Ecto neural progenitor cell (in vitro differentiated cells): ENCODE measurements around the gene SUMF1.

Experiments
- DNase-seq: peaks from one replicate; pipeline ENCODE4 v3.0.0-alpha.2; 2018; ENCODE audit warnings: low spot score

The SUMF1 gene

DNA sequence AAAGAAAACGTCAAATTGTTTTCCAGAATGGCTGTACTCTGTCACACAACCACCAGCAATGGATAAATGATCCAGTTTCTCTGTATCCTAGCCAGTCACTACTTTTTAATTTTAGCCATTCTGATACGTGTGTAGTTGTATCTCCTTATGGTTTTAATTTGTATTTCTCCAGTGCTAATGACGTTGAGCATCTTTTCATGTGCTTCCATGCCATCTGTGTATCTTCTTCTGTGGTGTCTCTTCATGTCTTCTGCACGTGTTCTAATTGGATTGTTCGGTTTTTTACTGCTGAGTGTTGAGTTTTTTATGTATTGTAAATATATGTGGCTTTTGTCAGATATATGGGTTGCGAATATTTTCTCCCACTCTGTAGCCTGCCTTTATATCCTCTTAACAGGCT, 81.9 kb downstream of the SUMF1 start:
- DNase-seq = no peak

DNA sequence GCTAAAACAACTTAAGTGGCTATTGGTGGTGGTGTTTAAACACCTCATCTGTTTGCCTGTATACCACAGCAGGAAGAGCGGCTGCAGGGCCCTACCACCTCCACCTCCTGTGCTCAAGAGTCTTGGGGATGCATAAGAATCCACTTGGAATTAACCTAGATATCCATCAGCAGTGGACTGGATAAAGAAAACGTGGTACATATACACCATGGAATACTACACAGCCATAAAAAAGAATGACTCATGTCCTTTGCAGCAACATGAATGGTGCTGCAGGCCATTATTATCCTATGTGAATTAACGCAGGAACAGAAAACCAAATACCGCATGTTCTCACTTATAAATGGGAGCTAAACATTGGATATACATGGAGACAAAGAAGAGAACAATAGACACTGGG, 87.1 kb downstream of the SUMF1 start:
- no peak for DNase-seq

DNA sequence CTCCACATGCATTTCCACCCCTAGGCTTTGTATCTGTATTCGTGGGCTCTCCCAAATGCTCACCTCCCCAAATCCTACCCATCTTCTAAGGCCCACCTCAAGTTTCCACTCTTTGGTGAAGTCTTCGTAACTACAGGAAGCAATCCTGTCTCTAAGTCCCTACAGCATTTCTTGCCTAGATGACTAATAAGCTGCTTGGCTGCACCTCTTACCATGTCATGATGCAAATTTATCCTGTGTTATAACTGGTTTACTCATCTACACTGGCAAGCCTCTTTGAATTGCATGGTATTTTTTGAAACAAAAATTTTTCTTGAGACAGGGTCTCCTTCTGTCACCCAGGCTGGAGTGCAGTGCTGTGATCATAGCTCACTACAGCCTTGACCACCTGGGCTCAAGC, 90.6 kb downstream of the SUMF1 start:
- DNase-seq = no peak

DNA sequence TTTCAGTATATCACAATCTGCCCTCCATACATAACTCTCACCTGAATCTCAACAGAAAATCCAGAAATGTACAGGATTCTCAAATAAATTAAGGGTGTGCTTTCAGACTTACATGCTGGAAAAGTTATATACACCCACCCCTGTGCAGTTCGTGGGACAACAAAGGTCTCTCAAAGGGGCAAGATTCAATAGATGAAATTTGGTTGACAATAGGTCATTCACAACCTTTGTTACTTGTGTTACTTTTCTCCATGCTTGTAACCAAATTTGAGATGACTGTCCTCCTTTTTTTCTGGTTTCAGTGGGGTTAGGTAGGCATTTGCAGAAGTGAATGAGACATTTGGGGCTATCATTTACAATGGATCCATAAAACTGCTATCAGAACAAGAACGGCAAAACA, 91.2 kb downstream of the SUMF1 start:
- DNase-seq = no peak

DNA sequence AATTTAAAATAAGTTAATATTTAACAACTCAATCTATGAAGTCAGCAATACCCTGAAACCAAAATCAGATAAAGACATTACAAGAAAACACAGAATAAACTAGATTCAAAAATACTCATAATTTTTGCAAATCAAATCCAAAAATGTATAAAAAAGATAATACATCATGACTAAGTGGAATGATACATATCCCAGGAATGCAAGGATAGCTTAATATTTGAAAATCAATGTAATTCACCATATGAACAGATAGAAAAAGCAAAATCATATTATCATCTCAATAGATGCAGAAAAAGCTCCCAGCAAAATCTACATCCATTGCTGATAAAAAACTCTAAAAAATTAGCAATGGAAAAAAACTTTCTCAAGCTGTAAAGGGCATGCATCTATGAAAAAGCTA, 93.4 kb downstream of the SUMF1 start:
- no peak for DNase-seq

DNA sequence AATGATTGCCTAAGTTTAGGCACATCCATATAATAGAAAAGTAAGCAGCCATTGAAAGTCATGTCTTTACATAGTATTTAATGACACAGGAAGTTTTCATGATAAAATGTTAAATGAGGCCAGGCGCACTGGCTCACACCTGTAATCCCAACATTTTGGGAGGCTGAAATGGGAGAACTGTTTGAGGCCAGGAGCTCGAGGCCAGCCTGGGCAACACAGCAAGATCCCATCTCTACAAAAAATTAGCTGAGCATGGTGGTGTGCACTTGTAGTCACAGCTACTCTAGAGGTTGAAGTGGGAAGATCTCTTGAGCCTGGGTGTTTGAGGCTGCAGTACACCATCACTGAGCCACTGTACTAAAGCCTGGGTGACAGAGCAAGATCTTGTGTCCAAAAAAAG, 104.5 kb downstream of the SUMF1 start:
- DNase-seq = no peak

DNA sequence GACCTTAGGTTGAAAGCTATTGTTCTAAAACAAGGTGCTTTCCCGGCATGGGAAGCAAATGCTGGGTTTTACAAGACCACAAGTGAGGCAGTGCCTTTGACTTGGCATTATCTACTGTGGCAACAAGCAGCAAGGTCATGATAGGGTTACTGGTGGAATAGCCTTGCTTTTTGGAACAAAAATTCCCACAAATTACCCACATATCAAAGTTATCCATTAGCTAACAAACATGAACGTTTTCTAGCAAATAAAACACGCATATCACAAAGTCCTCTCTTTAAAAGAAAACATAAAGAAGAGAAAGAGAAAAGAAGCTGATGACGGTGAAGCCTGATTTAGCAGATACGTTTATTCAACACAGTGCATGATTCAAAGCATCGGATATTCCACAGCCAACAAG, 106.3 kb downstream of the SUMF1 start:
- DNase-seq = no peak

DNA sequence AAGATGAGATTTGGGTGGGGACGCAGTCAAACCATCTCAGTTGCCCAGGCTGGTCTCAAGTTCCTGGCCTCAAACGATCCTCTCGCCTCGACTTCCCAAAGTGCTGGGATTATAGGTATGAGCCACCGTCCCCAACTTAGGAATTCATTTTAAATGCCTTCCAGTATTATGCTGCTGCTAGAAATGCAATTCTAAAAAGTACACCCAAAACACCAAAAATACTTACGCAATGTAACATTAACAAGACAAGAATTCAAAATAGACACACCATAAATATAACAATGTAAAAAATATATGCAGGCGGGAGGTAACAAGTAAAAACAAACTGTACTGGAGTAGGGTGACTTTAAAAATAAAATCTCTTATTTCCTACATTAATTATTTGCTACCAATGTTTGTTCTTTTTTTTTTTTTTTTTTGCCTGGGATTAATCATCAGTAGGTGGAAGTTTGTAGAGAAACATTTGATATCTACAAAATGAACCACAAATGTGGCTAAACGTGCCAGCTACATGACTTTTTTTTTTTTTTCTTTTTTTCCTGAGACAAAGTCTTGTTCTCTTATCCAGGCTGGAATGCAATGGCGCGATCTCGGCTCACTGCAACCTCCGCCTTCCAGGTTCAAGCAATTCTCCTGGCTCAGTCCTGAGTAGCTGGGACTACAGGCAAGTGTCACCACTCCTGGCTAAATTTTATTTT, 107.1 kb downstream of the SUMF1 start:
- no peak for DNase-seq

DNA sequence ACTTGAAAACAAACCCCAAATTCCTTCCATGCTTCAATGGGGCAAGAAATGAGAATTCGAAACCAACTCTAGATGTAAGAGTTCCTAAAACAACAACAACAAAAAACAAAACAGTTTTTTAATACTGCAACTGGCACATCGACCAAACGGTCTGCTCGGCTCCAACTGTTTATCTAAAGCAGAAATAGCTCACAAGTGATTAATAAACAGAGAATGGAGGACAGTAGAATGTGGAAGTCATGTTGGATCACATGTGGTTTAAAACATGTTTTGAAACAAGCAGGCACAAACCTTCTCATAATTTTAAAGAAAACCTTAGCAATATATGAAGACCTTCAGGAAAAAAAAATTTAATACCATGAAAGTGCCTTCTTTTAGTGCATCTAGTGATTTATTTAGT, 108.8 kb downstream of the SUMF1 start:
- no peak for DNase-seq

DNA sequence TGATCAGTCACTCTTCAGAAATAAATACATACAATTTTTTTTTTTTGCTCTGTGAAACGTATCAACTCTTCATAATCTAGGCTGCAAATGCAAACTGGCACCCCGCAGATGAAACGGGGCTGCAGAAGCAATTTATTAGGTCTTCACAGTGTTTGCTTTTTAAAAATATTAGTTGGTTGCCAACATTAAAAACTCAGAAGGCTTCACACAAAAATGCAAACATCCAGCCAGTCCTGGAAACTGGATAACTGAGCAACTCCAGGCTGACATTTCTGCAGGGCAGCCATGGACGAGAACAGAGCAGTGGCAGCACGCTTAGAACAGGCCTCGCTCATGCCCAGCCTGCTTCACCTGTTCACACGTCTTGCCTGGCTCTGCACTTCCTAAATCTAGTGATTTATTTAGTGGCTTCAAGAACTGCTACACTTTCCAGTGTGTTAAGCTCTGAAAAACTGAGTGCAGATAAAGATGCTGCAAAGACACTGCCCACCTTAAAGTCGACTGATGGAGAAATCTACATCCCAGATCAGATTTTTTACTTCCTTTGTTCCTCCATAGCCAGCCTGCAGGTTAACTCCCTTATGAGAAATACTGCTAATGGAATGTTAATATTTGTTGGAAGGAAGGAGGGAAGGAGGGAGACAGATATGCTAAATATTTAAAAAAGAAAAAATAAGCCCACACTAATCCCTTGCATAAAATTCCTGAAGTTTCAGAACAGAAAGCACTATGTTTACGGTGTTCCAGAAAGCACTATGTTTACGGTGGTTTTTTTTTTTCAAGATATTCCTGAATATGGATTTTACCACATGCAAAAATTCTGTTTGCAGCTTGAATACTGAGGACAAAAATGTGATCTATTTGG, 110.3 kb downstream of the SUMF1 start:
- no peak for DNase-seq

DNA sequence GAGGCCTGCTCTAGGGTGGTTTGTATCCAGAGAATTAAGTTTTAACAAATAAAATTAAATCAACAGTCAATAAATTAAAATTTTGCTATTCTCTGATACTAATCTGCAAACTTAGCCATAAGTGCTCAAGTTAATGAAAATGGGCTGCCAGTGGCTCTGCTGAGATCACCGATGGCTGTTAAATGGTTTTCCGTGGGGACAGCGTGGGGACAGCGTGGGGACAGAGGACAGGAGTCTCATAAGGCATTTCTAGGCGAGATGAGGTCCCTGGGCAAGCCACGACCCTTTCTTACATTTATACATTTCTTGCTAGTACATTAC, 110.9 kb downstream of the SUMF1 start:
- no peak for DNase-seq

DNA sequence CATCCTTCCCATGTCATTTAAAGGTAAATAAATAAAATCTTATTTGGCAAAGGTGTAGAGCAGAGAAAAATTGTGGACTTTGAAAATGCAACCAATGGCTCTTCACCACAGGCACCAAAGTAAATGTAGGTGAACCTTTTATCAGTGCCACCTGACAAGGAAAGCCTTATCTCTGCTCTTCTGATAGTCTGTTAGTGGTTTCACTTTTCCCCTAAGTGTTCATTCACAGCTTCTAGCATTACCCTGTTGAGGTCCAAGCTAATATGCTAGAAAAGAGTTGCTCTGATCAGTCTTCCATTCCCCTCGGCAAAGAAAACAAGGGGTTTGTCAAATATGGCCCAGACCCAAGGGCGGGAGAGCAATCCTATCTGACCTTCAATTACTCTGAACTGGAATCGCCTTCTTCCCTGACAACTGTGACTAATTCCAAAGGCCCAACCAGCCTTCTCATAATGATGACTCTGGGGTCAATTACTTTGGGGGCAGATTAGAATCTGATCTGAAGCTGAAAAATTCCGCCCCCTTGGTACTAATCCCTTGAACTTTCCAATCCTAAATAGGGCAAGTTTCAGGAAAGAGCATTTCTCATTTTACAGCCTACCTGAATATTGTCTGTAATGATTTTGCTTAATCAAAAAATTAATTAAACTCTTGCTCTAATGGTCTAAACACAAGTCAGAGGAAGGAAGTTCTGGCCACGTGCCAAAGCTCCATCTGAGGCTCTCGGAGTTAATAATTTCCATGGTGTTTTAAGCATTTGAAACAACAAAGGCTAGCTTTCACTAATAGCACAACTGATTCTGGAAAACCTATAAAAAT, 111.5 kb downstream of the SUMF1 start:
- no peak for DNase-seq

DNA sequence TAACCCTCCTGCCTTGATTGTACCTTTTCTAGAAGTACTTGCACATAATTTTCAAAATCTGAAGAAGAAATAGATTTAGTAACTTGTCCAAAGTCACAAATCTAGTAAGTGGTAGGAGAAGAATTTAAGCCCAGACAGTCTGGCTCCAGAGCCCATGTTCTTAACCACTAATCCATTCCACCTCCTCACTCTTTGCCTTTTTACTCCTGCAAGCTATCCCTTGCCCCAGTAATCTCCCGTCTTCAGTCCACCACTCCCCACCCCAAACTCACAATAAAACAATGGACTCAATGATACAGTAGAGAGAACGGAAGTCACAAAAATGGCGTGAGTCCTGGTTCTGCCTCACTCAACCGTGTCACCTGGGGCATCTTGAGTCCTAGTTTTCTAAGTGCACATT, 115.2 kb downstream of the SUMF1 start:
- DNase-seq = no peak

DNA sequence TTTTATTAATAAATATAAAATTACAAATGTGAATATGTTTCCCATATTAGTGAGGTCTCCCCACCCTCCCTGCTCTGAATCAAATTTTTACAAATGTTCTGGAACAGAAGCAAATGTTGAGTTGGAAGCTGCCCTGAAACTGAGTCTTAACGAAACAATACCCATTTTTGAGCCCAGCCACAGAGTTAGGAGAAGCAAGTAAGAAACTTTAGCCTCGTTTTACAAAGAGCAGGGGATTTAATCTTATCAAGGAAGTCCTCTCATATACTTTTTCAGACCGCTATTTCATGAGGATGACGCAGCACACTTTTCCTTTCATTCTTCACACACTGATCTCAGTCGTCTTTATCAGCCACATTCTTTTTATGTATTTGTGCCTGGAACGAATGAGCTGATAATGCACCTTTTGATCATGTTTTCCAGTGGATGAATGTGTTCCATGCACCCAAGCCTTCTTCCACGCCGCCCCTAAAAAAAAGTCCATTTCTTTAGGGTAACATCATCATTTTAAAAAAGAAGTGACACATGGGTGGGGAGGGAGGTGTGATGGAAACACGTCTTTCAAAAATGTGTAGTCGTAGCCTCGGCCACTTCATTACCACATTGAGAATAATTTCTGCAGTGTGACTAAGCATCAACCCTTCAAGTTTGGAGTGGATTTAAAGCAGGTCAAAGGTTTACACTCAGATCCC, 115.8 kb downstream of the SUMF1 start:
- no peak for DNase-seq

DNA sequence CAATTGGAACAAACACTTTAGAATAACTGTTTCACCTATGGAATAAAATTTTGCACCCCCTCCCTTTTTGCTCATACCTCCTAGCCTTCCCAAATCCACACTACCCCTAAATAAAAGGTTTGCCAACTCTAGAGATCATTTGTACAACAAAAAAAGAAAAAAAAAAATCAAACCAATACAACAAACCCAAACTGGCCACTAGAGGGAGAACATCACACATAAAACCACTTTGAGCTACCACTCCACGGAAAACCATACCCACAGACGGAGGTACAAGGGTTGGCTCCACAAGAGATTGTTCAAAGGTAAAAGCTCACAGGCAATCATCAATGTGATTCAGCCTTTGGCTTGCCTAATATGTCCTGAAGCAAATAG, 116.3 kb downstream of the SUMF1 start:
- DNase-seq = no peak

DNA sequence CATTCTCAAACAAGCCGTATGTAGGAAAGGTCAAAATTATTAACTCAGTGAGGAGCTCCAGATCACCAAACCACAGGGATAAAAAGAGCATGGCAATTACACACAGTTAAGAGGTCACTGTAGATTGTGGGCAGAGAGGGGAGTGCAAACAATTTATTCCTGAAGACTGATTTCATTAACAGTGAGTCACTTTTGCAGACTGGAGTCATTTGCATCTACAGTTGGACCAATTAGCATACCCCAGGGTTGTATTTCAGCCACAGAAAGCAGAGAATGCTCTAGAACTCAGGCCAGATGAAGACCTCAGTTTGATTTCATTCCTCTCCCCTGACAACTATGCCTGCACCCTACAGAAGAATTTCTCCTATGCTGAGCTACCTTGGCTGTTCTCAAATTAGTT, 123.8 kb downstream of the SUMF1 start:
- no peak for DNase-seq

DNA sequence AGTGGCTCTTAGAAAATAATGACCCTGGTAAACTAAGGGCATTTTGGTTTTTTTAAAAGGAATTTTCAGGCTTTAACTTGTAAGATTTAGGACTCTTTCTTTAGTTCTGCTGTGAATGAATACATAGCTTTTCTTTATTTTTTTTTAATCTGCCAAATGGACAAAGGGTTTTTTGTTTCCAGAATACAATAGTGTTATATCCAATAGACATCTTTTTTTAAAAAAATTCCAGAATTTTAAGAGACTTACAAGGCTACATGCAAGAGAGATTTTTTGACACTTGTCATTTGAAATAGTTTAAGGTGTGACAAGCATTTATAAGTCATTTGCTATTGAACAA, 125.8 kb downstream of the SUMF1 start:
- no peak for DNase-seq

DNA sequence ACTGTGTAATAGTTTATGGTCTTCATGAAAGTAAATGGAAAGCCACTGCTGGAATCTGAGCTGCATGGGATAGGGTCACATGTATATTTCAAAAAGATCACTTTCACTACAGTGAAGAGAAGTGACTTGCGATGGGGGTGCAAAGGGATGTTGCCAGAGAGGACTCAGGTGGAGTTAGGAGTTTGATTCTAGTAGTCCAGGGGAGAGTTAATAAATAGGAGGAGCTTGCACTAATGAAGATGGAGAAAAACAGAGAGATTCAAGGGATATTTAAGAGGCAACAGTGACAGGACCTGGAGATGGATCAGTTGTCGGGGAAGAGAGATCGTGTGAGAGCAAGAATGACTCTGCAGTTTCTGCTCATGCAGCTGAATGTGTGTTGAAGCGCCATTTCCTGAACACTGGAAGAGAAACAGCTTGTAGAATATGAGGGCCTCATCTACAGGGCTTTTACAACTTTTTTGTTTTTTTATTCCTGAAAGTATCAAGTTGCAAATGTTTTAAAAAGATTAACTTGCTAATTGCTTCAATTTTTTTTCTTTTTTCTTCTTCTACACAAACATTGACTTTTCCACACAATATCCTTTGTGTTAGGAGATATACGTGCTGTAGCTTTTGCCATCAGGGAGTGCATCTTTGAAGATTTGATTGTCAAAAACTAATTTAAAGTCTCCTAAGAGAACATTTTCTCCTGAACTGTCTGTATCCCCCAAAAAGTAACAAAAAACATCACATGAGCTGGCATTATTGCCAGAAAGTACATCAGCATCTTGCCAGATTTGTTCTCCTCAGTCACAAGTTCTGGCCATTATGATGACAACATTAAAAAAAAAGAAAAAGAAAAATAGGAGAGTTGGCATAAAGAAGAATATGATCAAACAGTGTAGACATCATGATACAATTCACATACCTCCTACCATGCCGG, 126.4 kb downstream of the SUMF1 start:
- no peak for DNase-seq

DNA sequence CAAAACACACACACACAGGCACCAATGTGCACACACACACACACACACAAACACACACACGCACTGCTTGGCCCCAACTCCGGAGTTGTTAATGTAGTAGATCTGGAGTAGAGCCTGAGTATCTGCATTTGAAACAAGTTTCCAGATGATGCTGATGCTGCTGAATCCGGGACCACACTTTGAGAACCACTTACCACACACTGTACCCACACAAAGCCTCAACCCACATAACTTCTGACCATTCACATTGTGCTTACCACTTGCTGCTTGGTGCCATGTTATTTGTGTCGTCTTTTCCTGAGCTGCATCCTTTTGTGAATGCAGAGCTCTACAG, 127.0 kb downstream of the SUMF1 start:
- no peak for DNase-seq

DNA sequence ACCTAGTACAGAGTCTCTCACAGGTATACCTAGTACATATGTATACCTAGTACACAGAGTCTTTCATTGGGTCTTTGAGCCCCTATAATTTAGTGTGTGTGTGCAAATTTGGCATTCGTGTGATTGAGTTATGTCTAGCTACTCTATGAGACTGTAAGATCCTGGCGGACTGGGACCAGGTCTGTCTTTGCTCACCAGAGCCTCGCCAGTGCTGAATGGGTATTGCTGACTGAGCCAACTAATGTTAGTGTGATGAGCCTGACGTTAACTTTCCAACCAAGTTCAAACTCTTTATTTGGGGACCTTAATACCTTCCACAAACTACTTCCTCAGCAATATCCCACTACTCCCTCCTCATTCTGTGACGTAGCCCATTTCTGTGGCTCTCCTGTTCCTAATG, 128.3 kb downstream of the SUMF1 start:
- no peak for DNase-seq

DNA sequence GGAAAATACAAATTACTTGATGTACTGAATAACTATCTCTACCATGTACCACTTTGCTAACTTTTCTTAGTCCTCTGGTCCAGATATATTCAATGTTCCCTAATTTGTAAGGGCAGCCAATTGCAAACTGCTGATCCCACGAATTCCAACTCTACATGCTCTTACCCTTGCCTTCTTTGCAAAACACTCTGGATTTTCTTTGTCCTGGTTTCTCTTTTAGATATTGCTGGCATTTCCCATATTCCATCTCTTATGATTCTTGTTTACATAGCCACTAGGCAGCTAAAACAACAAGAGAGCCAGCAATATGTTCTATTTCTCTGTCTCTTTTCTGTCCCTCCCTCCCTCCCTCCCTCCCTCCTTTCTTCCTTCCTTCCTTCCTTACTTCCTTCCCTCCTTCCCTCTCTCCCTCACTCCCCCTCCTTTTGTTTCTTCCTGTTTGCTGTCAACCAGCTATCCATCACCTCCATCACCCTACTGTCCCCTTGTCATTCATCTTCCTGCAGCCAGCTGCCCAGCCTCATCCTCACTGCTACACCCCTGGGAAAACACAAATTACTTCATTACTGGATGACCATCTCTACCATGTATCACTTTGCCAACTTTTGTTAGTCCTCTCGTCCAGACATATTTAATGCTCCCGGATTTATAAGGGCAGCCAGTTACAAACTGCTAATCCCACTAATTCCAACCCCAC, 130.1 kb downstream of the SUMF1 start:
- DNase-seq = no peak
